GM06990 (cell line): ENCODE results near the gene IFIT2.

Experiments
- DNase-seq: peaks from one replicate; pipeline ENCODE4 v3.0.0-alpha.2; 2011; ENCODE audit not compliant: insufficient read length; ENCODE audit errors: extremely low read depth
- H3K27me3 ChIP-seq: replicated peaks from 2 replicates; pipeline ENCODE4 v1.6.0; 2011; ENCODE audit warnings: low read length; ENCODE audit not compliant: control insufficient read depth, insufficient read depth
- H3K36me3 ChIP-seq: 2 replicates; pipeline ENCODE4 v1.5.1; 2011; ENCODE audit warnings: low read length; ENCODE audit not compliant: control insufficient read depth, insufficient read depth
- H3K4me3 ChIP-seq: replicated peaks from 2 replicates; pipeline ENCODE4 v1.5.1; 2011; ENCODE audit warnings: low read depth, mild to moderate bottlenecking, control low read depth, low read length
- TF ChIP-seq, protein P1 (sequence below): IDR thresholded peaks from 2 replicates; pipeline ENCODE4 v1.5.1; 2011; ENCODE audit warnings: low read length, control low read depth, mild to moderate bottlenecking, inconsistent platforms; ENCODE audit not compliant: insufficient read depth, poor library complexity, severe bottlenecking

IFIT2 gene

DNA sequence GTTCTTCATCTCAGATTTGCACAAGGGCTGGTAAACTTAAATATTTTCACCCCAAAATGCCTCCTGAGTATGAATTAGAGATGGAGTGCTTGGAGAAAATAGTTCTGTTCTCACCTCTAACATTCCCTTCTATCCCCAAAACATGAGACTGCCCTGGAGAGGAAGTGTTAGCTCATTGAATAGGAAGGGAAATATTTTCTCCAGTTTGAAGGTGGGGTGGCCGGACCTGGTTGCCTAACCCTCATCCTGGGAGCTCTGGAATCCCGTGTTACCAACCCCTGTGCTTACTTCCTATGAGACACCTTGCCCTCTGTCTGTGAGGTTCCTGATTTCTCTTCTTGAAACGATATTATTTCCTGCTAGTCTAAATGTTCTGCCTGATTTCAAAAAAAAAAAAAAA, 779 bp downstream of the IFIT2 start:
- TF ChIP-seq, protein P1, sequence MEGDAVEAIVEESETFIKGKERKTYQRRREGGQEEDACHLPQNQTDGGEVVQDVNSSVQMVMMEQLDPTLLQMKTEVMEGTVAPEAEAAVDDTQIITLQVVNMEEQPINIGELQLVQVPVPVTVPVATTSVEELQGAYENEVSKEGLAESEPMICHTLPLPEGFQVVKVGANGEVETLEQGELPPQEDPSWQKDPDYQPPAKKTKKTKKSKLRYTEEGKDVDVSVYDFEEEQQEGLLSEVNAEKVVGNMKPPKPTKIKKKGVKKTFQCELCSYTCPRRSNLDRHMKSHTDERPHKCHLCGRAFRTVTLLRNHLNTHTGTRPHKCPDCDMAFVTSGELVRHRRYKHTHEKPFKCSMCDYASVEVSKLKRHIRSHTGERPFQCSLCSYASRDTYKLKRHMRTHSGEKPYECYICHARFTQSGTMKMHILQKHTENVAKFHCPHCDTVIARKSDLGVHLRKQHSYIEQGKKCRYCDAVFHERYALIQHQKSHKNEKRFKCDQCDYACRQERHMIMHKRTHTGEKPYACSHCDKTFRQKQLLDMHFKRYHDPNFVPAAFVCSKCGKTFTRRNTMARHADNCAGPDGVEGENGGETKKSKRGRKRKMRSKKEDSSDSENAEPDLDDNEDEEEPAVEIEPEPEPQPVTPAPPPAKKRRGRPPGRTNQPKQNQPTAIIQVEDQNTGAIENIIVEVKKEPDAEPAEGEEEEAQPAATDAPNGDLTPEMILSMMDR = no peak
- H3K4me3 ChIP-seq = peak overlapping the region; percentile 64
- no peaks in the 10 kb centered on the region for H3K27me3 ChIP-seq
- DNase-seq = no peak
- peaks cover 1% of the 10 kb centered on the region for H3K36me3 ChIP-seq

DNA sequence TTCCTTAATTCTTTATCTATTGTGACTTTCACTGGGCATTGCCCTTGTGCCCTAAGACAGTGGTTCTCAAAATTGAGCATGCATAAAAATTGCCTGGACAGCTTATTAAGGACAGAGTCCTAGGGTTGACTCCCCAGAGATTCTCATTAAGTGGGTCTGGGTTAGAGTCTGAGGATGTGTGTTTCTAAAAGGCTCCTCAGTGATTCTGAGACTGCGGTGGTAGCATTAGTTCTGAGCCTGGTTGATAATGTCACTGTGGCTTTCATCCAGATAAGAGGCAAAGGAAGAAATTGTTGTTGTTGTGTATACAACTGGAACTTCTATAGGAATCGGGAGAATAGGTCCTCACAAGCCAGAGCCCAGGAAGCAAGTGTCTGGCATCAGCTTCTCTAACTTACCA, 1.3 kb downstream of the IFIT2 start:
- Histone ChIP-seq H3K4me3 (peak overlapping the region; percentile 50), H3K27me3 (no peaks in the 10 kb centered on the region), H3K36me3 (peaks cover 1% of the 10 kb centered on the region)
- TF ChIP-seq, protein P1 = no peak
- no peak for DNase-seq

DNA sequence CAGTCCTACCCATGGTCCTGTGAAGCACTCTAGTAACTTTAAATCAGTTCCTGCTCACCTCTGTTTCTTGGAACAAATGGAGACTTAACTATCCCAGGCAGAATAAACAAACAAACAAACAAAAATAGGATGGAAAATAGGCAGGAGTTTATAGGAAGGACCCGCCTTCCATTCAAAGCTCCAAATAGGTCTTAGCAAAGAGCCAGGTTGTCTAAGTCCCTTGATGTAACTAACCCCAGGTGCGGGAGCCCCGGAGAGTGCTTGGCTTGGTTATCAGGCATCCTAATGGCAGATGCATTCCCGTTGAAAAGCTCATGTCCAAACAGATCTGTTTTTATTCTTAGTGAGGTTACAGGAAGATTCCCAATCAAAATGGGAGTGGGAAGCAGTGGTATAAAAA, 2.2 kb downstream of the IFIT2 start:
- no peaks in the 10 kb centered on the region for H3K27me3 ChIP-seq
- H3K36me3 ChIP-seq = peaks cover 1% of the 10 kb centered on the region
- TF ChIP-seq, protein P1 = no peak
- DNase-seq = no peak
- H3K4me3 ChIP-seq = no peak overlapping the region

DNA sequence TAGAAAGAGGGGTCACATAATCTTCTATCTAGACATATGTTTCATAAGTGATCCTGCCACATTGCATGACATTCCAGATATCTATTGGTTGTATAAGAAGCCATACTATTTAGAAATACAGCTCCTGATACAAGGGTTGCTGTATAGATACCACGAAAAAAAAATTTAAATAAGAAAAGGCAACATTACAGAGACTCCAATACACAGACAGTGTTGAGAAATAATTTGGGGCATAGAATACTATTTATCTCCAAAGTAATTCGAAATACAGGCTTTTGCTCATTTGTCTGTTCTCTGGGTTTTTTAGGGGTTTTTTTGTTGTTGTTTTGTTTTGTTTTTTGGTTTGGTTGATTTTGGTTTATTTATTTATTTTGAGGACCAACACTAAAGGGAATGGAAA, 2.6 kb downstream of the IFIT2 start:
- Histone ChIP-seq H3K36me3 (peaks cover 1% of the 10 kb centered on the region), H3K27me3 (no peaks in the 10 kb centered on the region), H3K4me3 (no peak overlapping the region)
- TF ChIP-seq, protein P1 = no peak
- no peak for DNase-seq

DNA sequence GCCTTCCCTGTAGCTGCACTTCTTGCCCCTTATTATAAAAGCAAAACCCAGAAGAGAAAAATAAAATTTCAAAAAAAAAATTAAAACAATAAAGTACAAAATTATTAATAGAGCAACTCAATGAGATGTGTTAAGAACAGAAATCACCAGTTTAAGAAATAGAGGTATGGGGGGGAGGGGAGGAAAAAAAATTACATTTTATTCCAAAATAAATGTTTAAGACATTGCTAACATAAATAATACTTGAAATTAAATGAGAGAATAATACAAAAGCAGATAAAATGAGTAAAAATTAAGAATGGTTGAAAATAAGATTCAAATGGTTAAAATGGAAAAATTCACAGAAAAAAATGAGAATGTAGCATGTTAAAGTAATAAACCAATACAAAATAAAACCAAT, 3.1 kb downstream of the IFIT2 start:
- no peak for DNase-seq
- TF ChIP-seq, protein P1 = no peak
- Histone ChIP-seq H3K4me3 (no peak overlapping the region), H3K36me3 (peaks cover 1% of the 10 kb centered on the region), H3K27me3 (no peaks in the 10 kb centered on the region)

DNA sequence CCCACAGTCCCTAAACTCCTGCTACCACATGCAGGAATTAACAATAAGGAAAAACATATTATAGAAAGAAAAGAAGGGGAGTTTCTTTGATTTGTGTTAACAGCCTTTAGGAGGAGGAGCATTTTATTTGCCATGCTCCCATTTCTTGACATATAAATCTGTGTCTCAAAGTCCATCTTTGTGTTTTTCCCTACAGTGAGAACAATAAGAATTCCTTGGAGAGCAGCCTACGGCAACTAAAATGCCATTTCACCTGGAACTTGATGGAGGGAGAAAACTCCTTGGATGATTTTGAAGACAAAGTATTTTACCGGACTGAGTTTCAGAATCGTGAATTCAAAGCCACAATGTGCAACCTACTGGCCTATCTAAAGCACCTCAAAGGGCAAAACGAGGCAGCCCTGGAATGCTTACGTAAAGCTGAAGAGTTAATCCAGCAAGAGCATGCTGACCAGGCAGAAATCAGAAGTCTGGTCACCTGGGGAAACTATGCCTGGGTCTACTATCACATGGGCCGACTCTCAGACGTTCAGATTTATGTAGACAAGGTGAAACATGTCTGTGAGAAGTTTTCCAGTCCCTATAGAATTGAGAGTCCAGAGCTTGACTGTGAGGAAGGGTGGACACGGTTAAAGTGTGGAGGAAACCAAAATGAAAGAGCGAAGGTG, 4.1 kb downstream of the IFIT2 start:
- DNase-seq = no peak
- TF ChIP-seq, protein P1 = no peak
- Histone ChIP-seq H3K4me3 (no peak overlapping the region), H3K36me3 (peaks cover 1% of the 10 kb centered on the region), H3K27me3 (no peaks in the 10 kb centered on the region)
